ENCODE data around the gene SLC9A1. TPM values are rescaled to one million over a fixed set of nuclear protein-coding genes. Genes with fewer than 3 reads are reported as not detected.

Gene SLC9A1
- total and polyA plus RNA-seq, 2 of the 8 experiments (the other 6 are each of a cell fraction or from before 2014, with no cell fraction given): 11.3 to 25.1 TPM

GRCh38 chr1:27108588-27108987 lies 46.3 kb downstream of the SLC9A1 start:
- H3K4me3 ChIP-seq (ENCODE audit: extremely low read depth in 1 of 4, insufficient read depth in 2 of 4, low read depth in 3 of 4, low read length in 4 of 4): no peak overlapping the region
- no peaks in the 10 kb centered on the region for H3K79me2 ChIP-seq (ENCODE audit: control insufficient read depth in 1 of 2, insufficient read depth in 2 of 2, low read length in 2 of 2)
- H2AK5ac ChIP-seq (ENCODE audit: low read depth, low read length): no peak overlapping the region
- H3K9me3 ChIP-seq (ENCODE audit: insufficient read depth in 2 of 2, low read depth in 1 of 2, low read length in 1 of 2): no peaks in the 10 kb centered on the region
- no peak overlapping the region for H3K56ac ChIP-seq (replicated peaks; ENCODE audit: insufficient read length, low read depth, low read length)
- H2BK20ac ChIP-seq (ENCODE audit: low read length): no peak overlapping the region
- ChIA-PET CTCF (ENCODE audit: partially characterized antibody) (interaction anchor here (0.5 to 12.7 kb wide), 26 partner anchors 6 to 709 kb away, joined by 3 to 166 read pairs (median 5); partner anchors contain the start of gene CD164L2), POLR2A (ENCODE audit: partially characterized antibody) (interaction anchor here (1.2 to 2.2 kb wide), 5 partner anchors 8 to 199 kb away, joined by 3 to 11 read pairs (median 4); partner anchors contain the start of gene SLC9A1)
- no peaks in the 10 kb centered on the region; the same call in 1 of the 2 replicates for H3K79me1 ChIP-seq (ENCODE audit: low read depth, low read length)
- FAIRE-seq: no peak
- peaks cover 6% of the 10 kb centered on the region; the same call in 1 of the 2 replicates for H3K23me2 ChIP-seq (ENCODE audit: low read depth, low read length)
- H3K27me3 ChIP-seq (replicated peaks in 1 of 4; ENCODE audit: control insufficient read depth in 3 of 4, extremely low read depth in 1 of 4, insufficient read depth in 3 of 4, low read length in 3 of 4): no peaks in the 10 kb centered on the region
- no peak overlapping the region for H4K91ac ChIP-seq (replicated peaks; ENCODE audit: insufficient read length, low read length)
- H3K4me2 ChIP-seq (ENCODE audit: insufficient read depth in 1 of 2, low read depth in 2 of 2, low read length in 2 of 2): no peak overlapping the region
- no peak overlapping the region for H3K27ac ChIP-seq (ENCODE audit: low read depth, low read length)
- no peak overlapping the region for H3K14ac ChIP-seq (ENCODE audit: insufficient read length)
- H2BK5ac ChIP-seq (ENCODE audit: low read depth, low read length): no peak overlapping the region
- H3K4ac ChIP-seq (replicated peaks; ENCODE audit: insufficient read length, low read depth, low read length): no peak overlapping the region
- TF ChIP-seq TEAD4 (IDR thresholded peaks at IDR 0.05; ENCODE audit: low read depth, low read length) (no peak), CHD1 (IDR thresholded peaks at IDR 0.05; ENCODE audit: low read depth, low read length) (no peak), NRF1 (IDR thresholded peaks at IDR 0.05; ENCODE audit: low read depth, low read length) (no peak), GTF2F1 (IDR thresholded peaks at IDR 0.05; ENCODE audit: borderline replicate concordance, low read depth, low read length) (no peak), POLR2A (IDR thresholded peaks at IDR 0.05; ENCODE audit: control extremely low read depth in 1 of 2, low read depth in 2 of 2, low read length in 2 of 2) (no peak), YY1 (IDR thresholded peaks at IDR 0.05; ENCODE audit: low read depth, low read length) (no peak), CREB1 (IDR thresholded peaks at IDR 0.05) (no peak), SP1 (IDR thresholded peaks at IDR 0.05; ENCODE audit: low read depth, low read length) (no peak), KDM1A (IDR thresholded peaks at IDR 0.05; ENCODE audit: borderline replicate concordance, low read length) (no peak), KDM4A (IDR thresholded peaks at IDR 0.05; ENCODE audit: low read depth, low read length, severe bottlenecking) (no peak)
- no peak overlapping the region for H4K8ac ChIP-seq (ENCODE audit: extremely low read depth, insufficient read depth, low read length)
- H2BK120ac ChIP-seq (replicated peaks; ENCODE audit: low read depth, low read length): no peak overlapping the region
- H2BK12ac ChIP-seq (ENCODE audit: low read depth, low read length): no peak overlapping the region
- no peak for DNase-seq (ENCODE audit: low read depth in 1 of 2, low spot score in 2 of 2)
- 92% methylated on average over 7 of the region's 7 CpGs; no CpG with 5 or more reads in 1 of the 2 experiments for WGBS, 2 experiments (ENCODE audit: extremely low coverage in 1 of 2, insufficient coverage in 1 of 2, insufficient read length in 1 of 2, insufficient replicate concordance in 2 of 2, low coverage in 1 of 2, low lambda C conversion rate in 2 of 2, missing lambda C conversion rate in 1 of 2)
- H3K4me1 ChIP-seq (replicated peaks in 1 of 4; ENCODE audit: control insufficient read depth in 3 of 4, insufficient read depth in 4 of 4, low read length in 3 of 4): peaks cover 0 to 2% (median 0%) of the 10 kb centered on the region in 4 experiments; a peak in 1 of 7 replicates
- no peak overlapping the region for H2BK15ac ChIP-seq (ENCODE audit: low read length)
- H2AFZ ChIP-seq (ENCODE audit: low read length): no peak overlapping the region
- H3K36me3 ChIP-seq (ENCODE audit: control insufficient read depth in 2 of 4, insufficient read depth in 4 of 4, low read length in 3 of 4): peaks cover 0 to 6% (median 0%) of the 10 kb centered on the region in 4 experiments; a peak in 3 of 8 replicates
- H3K18ac ChIP-seq (ENCODE audit: extremely low read depth, low read length): no peak overlapping the region
- no peak overlapping the region for H3K9ac ChIP-seq (replicated peaks in 1 of 4; ENCODE audit: extremely low read depth in 1 of 4, low read depth in 3 of 4, low read length in 3 of 4)
- H4K20me1 ChIP-seq (replicated peaks in 1 of 2; ENCODE audit: control insufficient read depth in 1 of 2, insufficient read depth in 2 of 2, low read length in 2 of 2): peaks cover 0 to 3% of the 10 kb centered on the region in 2 experiments
- no peak overlapping the region for H3K23ac ChIP-seq (ENCODE audit: insufficient read length)
- no peak overlapping the region for H4K5ac ChIP-seq (ENCODE audit: insufficient read length, low read depth, low read length)

Measured in H1 (cell line).